G401.6 (cell line): ENCODE data around the gene BAZ1A.

Experiments
- FAIRE-seq: peaks from 2 replicates; lab custom pipeline; 2012; peaks lifted over from hg19 to GRCh38; lab: Jason Lieb, UNC

Gene BAZ1A

GRCh38 chr14:34875031-34875922 is at the start of gene BAZ1A:
BAZ1A (minus strand) TSS chr14:34875360; CDS start chr14:34874604, 756 bp downstream.
- FAIRE-seq = peak; percentile 33

GRCh38 chr14:34920339-34920738 is 45.2 kb upstream of the BAZ1A start:
- no peak for FAIRE-seq

- FAIRE-seq = no peak
These were observed 38.5 kb upstream of the BAZ1A start for GRCh38 chr14:34913619-34914018.

- no peak for FAIRE-seq
These were observed 37.8 kb upstream of the BAZ1A start for GRCh38 chr14:34912966-34913365.

- FAIRE-seq = no peak
These were observed 37.0 kb upstream of the BAZ1A start for GRCh38 chr14:34912182-34912581.

- FAIRE-seq = no peak
These were observed 36.3 kb upstream of the BAZ1A start for GRCh38 chr14:34911209-34912150.

GRCh38 chr14:34906287-34906686 is 31.1 kb upstream of the BAZ1A start:
- no peak for FAIRE-seq

GRCh38 chr14:34895277-34895676 is 20.1 kb upstream of the BAZ1A start:
- FAIRE-seq = no peak

- FAIRE-seq = no peak
These were observed 15.8 kb upstream of the BAZ1A start for GRCh38 chr14:34890937-34891336.

GRCh38 chr14:34888186-34888585 is 13.0 kb upstream of the BAZ1A start:
- no peak for FAIRE-seq

GRCh38 chr14:34883954-34884353 is 8.8 kb upstream of the BAZ1A start:
- no peak for FAIRE-seq

GRCh38 chr14:34874386-34875030 is 652 bp downstream of the BAZ1A start:
- no peak for FAIRE-seq

- FAIRE-seq = no peak
These were observed 1.4 kb downstream of the BAZ1A start for GRCh38 chr14:34873589-34874385.

GRCh38 chr14:34872822-34873588 is 2.2 kb downstream of the BAZ1A start:
- FAIRE-seq = peak; percentile 41

- FAIRE-seq = no peak
These were observed 8.0 kb downstream of the BAZ1A start for GRCh38 chr14:34867199-34867598.

- no peak for FAIRE-seq
These were observed 9.1 kb downstream of the BAZ1A start for GRCh38 chr14:34865889-34866574.

GRCh38 chr14:34863844-34864243 is 11.3 kb downstream of the BAZ1A start:
- no peak for FAIRE-seq

GRCh38 chr14:34858765-34859164 is 16.4 kb downstream of the BAZ1A start:
- FAIRE-seq = no peak

- FAIRE-seq = no peak
These were observed 17.3 kb downstream of the BAZ1A start for GRCh38 chr14:34857689-34858449.
